22Rv1 (cell line): ENCODE results near the gene HTR4.

Source experiments
- CTCF ChIP-seq: fragments of 450-650 bp; IDR thresholded peaks from 2 replicates; pipeline ENCODE4 v1.5.1; 2017; ENCODE audit warnings: mild to moderate bottlenecking
- ZFX ChIP-seq: fragments of 450-650 bp; IDR thresholded peaks from 2 replicates; pipeline ENCODE4 v1.6.1; 2017; ENCODE audit warnings: antibody characterized with exemption, borderline replicate concordance

- TF ChIP-seq CTCF (no peak), ZFX (no peak)
These were observed 172.1 kb downstream of the HTR4 start for GRCh38 chr5:148482196-148482595.
